Measurements from ENCODE around the gene CTNNB1. TPM values are rescaled to one million over a fixed set of nuclear protein-coding genes. Genes with fewer than 3 reads are reported as not detected.

CTNNB1 gene
- total and polyA plus RNA-seq, 2 of the 4 experiments (the other 2 are of a cell fraction), result 364 to 1,677 TPM

DNA sequence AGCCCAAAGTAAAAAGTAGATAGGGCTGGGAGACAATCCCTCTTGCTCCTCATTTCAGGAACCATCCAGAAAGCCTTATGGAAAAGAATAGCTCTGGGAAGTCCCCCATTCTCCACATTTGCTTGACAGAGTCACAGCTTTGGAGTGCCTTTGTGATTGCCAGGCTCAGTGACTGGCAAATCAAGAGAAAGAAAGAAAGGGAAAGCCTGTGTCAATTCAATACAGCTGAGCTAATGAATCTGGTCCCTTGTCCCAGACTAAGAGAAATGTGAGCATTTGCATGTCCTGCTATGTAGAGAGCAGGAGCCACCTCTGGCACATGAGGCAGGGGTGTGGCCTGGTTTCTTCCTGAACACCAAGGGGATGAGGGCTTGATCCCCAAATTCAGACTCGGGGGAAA, 14.9 kb upstream of the CTNNB1 start:
- no peaks in the 10 kb centered on the region for H3K9me3 ChIP-seq (ENCODE audit: control insufficient read depth, insufficient read depth, low read length)
- POLR2A ChIA-PET (ENCODE audit: unreplicated experiment), result no interaction called here
- H3K56ac ChIP-seq (ENCODE audit: extremely low read depth, insufficient read depth, low read length), result no peak overlapping the region
- CTCF ChIA-PET, result no interaction called here
- ATAC-seq (ENCODE audit: low read depth) (no peak), DNase-seq (no peak)
- no peak overlapping the region for H4K8ac ChIP-seq (ENCODE audit: low read depth in 2 of 2, low read length in 2 of 2)
- no peak overlapping the region for H2AFZ ChIP-seq (replicated peaks; ENCODE audit: low read length, poor library complexity)
- no peak overlapping the region for H3K23ac ChIP-seq (ENCODE audit: low read depth, low read length)
- H2BK5ac ChIP-seq (ENCODE audit: low read depth, low read length, poor library complexity, severe bottlenecking), result no peak overlapping the region
- no peak overlapping the region for H3K4me3 ChIP-seq (ENCODE audit: insufficient read depth, low read depth, low read length)
- H3K79me1 ChIP-seq (ENCODE audit: low read depth in 1 of 2, low read length in 2 of 2), result no peaks in the 10 kb centered on the region
- BruUV-seq (replicated peaks), result no TSS peak
- H3K27me3 ChIP-seq (ENCODE audit: control insufficient read depth, insufficient read depth, low read length), result no peaks in the 10 kb centered on the region; the same call in none of the 2 replicates
- H4K5ac ChIP-seq (ENCODE audit: low read depth, low read length), result no peak overlapping the region
- no peaks in the 10 kb centered on the region for H3K4me1 ChIP-seq (ENCODE audit: control insufficient read depth, insufficient read depth, low read length)
- no CpG with 5 or more reads among the region's 1 CpG for WGBS, 2 experiments (ENCODE audit: extremely low coverage in 2 of 2, insufficient read length in 1 of 2)
- H3K14ac ChIP-seq (replicated peaks; ENCODE audit: low read depth, low read length), result no peak overlapping the region
- H3K4me2 ChIP-seq (ENCODE audit: low read depth, low read length), result no peak overlapping the region
- H3K4ac ChIP-seq (ENCODE audit: low read depth, low read length), result no peak overlapping the region
- in situ Hi-C loops (cut with MboI; ENCODE audit: low sequenced_read_pairs), result loop anchor here (25.0 kb wide), 1 partner anchor 847 kb away; no protein-coding TSS in a partner anchor
- TF ChIP-seq, protein P1, sequence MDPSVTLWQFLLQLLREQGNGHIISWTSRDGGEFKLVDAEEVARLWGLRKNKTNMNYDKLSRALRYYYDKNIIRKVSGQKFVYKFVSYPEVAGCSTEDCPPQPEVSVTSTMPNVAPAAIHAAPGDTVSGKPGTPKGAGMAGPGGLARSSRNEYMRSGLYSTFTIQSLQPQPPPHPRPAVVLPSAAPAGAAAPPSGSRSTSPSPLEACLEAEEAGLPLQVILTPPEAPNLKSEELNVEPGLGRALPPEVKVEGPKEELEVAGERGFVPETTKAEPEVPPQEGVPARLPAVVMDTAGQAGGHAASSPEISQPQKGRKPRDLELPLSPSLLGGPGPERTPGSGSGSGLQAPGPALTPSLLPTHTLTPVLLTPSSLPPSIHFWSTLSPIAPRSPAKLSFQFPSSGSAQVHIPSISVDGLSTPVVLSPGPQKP (IDR thresholded peaks at IDR 0.05; ENCODE audit: borderline replicate concordance, low read depth, low read length), result no peak
- TF ChIP-seq CEBPB (IDR thresholded peaks at IDR 0.05; ENCODE audit: low read depth, low read length) (no peak), FOS (IDR thresholded peaks at IDR 0.05; ENCODE audit: low read depth, low read length) (no peak), CHD1 (IDR thresholded peaks at IDR 0.05; ENCODE audit: low read depth, low read length) (no peak), MAZ (IDR thresholded peaks at IDR 0.05; ENCODE audit: borderline replicate concordance, low read depth, low read length) (no peak)
- dilution Hi-C loops (cut with HindIII; ENCODE audit: low sequenced_read_pairs, unreplicated experiment), result no loop called here
- H2BK20ac ChIP-seq (ENCODE audit: low read depth, low read length), result no peak overlapping the region
- H3K9me1 ChIP-seq (ENCODE audit: insufficient read depth, low read length), result no peaks in the 10 kb centered on the region
- no peaks in the 10 kb centered on the region for H3K36me3 ChIP-seq (ENCODE audit: control insufficient read depth, insufficient read depth, low read length)
- H3K27ac ChIP-seq (ENCODE audit: insufficient read depth, low read length), result no peak overlapping the region
- H3K9ac ChIP-seq (ENCODE audit: low read depth, low read length), result no peak overlapping the region
- intact Hi-C loops (cut with micrococcal nuclease), result no loop called here
- H2BK120ac ChIP-seq (ENCODE audit: low read depth, low read length), result no peak overlapping the region
- no peak overlapping the region for H2BK15ac ChIP-seq (ENCODE audit: low read depth, low read length)
- H4K20me1 ChIP-seq (ENCODE audit: insufficient read depth, low read length), result no peaks in the 10 kb centered on the region
- no peak overlapping the region for H4K91ac ChIP-seq (ENCODE audit: insufficient read depth, low read depth, low read length)
- no peak overlapping the region for H3K18ac ChIP-seq (ENCODE audit: low read depth, low read length)
- no peak overlapping the region for H2AK9ac ChIP-seq (replicated peaks; ENCODE audit: low read depth, low read length, poor library complexity)
- no peak overlapping the region for H2AK5ac ChIP-seq (ENCODE audit: low read depth, low read length)
